Gastrocnemius medialis (tissue), 4 donors: ENCODE data around the gene ANKRD33.

ENCODE experiments used
- POLR2A ChIP-seq, 2 donors: fragments of 450-650 bp; IDR thresholded peaks; one replicate each; pipeline ENCODE4 v1.6.1; 2017; ENCODE audit warnings: antibody characterized with exemption in 2 of 2, mild to moderate bottlenecking in 2 of 2, moderate library complexity in 2 of 2
- TF ChIP-seq, protein P1 (sequence below), 5 experiments: fragments of 450-650 bp in 3 of 5; fragments of 200-600 bp in 2 of 5; sonication (generic) in 2 of 5; IDR thresholded peaks in 4 of 5; conservative IDR thresholded peaks in 1 of 5; 1 replicate in 4 of 5; 2 replicates in 1 of 5; pipeline ENCODE4 v1.5.1; 2016 to 2019; ENCODE audit warnings: antibody characterized with exemption in 5 of 5, mild to moderate bottlenecking in 3 of 5, moderate library complexity in 3 of 5

DNA sequence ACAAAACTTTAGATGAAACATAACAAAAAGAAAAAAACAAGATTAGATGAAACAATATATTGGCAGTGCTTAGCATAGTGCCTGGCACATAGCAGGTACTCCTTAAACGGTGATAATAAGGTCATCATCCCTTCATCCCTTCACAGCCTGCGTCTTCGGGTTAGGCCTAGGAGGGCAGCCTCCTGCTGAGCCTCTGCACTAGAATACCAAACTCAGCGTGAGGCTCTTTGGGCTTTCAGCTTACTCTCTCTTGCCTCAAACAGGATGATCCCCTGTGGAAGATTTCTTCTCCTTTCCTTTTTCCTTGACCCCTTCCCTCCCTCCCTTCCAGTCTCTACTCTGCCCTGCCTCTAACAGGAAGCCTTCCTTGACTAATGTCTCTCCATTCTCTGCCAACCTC is 25.0 kb upstream of the ANKRD33 start:
- TF ChIP-seq, protein P1, sequence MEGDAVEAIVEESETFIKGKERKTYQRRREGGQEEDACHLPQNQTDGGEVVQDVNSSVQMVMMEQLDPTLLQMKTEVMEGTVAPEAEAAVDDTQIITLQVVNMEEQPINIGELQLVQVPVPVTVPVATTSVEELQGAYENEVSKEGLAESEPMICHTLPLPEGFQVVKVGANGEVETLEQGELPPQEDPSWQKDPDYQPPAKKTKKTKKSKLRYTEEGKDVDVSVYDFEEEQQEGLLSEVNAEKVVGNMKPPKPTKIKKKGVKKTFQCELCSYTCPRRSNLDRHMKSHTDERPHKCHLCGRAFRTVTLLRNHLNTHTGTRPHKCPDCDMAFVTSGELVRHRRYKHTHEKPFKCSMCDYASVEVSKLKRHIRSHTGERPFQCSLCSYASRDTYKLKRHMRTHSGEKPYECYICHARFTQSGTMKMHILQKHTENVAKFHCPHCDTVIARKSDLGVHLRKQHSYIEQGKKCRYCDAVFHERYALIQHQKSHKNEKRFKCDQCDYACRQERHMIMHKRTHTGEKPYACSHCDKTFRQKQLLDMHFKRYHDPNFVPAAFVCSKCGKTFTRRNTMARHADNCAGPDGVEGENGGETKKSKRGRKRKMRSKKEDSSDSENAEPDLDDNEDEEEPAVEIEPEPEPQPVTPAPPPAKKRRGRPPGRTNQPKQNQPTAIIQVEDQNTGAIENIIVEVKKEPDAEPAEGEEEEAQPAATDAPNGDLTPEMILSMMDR (IDR thresholded peaks at IDR 0.05 in 4 of 5, conservative IDR thresholded peaks at IDR 0.05 in 1 of 5): no peak
- no peak for TF ChIP-seq POLR2A (IDR thresholded peaks at IDR 0.05)
